ENCODE measurements around the gene MBOAT2.

MBOAT2 gene

GRCh38 chr2:9018109-9018508 is 14.6 kb upstream of the MBOAT2 start:
- DNase-seq (ENCODE audit: low spot score): no peak

GRCh38 chr2:9017411-9017810 is 13.9 kb upstream of the MBOAT2 start:
- no peak for DNase-seq (ENCODE audit: low spot score)

GRCh38 chr2:9015998-9016397 is 12.5 kb upstream of the MBOAT2 start:
- no peak for DNase-seq (ENCODE audit: low spot score)

- DNase-seq (ENCODE audit: low spot score): no peak
Observed at GRCh38 chr2:9013403-9013802, 9.9 kb upstream of the MBOAT2 start.

- no peak for DNase-seq (ENCODE audit: low spot score)
Observed at GRCh38 chr2:9010866-9011265, 7.4 kb upstream of the MBOAT2 start.

GRCh38 chr2:9008951-9009664 is 5.6 kb upstream of the MBOAT2 start:
- no peak for DNase-seq (ENCODE audit: low spot score)

- no peak for DNase-seq (ENCODE audit: low spot score)
Observed at GRCh38 chr2:9006368-9006767, 2.9 kb upstream of the MBOAT2 start.

GRCh38 chr2:9004338-9005204 is 1.1 kb upstream of the MBOAT2 start:
- DNase-seq (ENCODE audit: low spot score): no peak

GRCh38 chr2:9003366-9003615 is 193 bp downstream of the MBOAT2 start:
- no peak for DNase-seq (ENCODE audit: low spot score)

GRCh38 chr2:9002637-9003365 is 683 bp downstream of the MBOAT2 start:
- peak; percentile 44 for DNase-seq (ENCODE audit: low spot score)

GRCh38 chr2:9002313-9002636 is 1.2 kb downstream of the MBOAT2 start:
- DNase-seq (ENCODE audit: low spot score): peak; percentile 32

GRCh38 chr2:9001778-9002177 is 1.7 kb downstream of the MBOAT2 start:
- DNase-seq (ENCODE audit: low spot score): no peak

- DNase-seq (ENCODE audit: low spot score): no peak
Observed at GRCh38 chr2:9001229-9001628, 2.3 kb downstream of the MBOAT2 start.

- no peak for DNase-seq (ENCODE audit: low spot score)
Observed at GRCh38 chr2:9000442-9000841, 3.0 kb downstream of the MBOAT2 start.

GRCh38 chr2:8999797-9000196 is 3.7 kb downstream of the MBOAT2 start:
- no peak for DNase-seq (ENCODE audit: low spot score)

- DNase-seq (ENCODE audit: low spot score): no peak
Observed at GRCh38 chr2:8999102-8999446, 4.4 kb downstream of the MBOAT2 start.

GRCh38 chr2:8998418-8999101 is 4.9 kb downstream of the MBOAT2 start:
- DNase-seq (ENCODE audit: low spot score): no peak

GRCh38 chr2:8997631-8998030 is 5.9 kb downstream of the MBOAT2 start:
- no peak for DNase-seq (ENCODE audit: low spot score)

GRCh38 chr2:8997108-8997507 is 6.4 kb downstream of the MBOAT2 start:
- DNase-seq (ENCODE audit: low spot score): no peak

- DNase-seq (ENCODE audit: low spot score): no peak
Observed at GRCh38 chr2:8996006-8996405, 7.5 kb downstream of the MBOAT2 start.

- no peak for DNase-seq (ENCODE audit: low spot score)
Observed at GRCh38 chr2:8994386-8994785, 9.1 kb downstream of the MBOAT2 start.

GRCh38 chr2:8993902-8994278 is 9.6 kb downstream of the MBOAT2 start:
- DNase-seq (ENCODE audit: low spot score): no peak
